Nephron (organoid): ENCODE results near the gene ASCC1.
"Not testable (repeated sequence)": the region's sequence is repeated elsewhere in the genome, so short reads cannot be mapped to it uniquely, and the experiment has no call there.

Experiments
- H3K27ac Mint-ChIP-seq, 3 experiments: 2 replicates each; pipeline ENCODE4 v1.8.0; 2020; ENCODE audit warnings: mixed read lengths in 3 of 3, mild to moderate bottlenecking in 2 of 3, moderate library complexity in 1 of 3
- H3K27me3 Mint-ChIP-seq: 2 replicates; pipeline ENCODE4 v1.8.0; 2021; ENCODE audit warnings: low read depth, mild to moderate bottlenecking, moderate library complexity, mixed read lengths
- H3K36me3 Mint-ChIP-seq: 2 replicates; pipeline ENCODE4 v1.8.0; 2020; ENCODE audit warnings: low read depth, mixed read lengths
- H3K4me1 Mint-ChIP-seq: 2 replicates; pipeline ENCODE4 v1.8.0; 2020; ENCODE audit warnings: mixed read lengths
- H3K4me3 Mint-ChIP-seq, 3 experiments: 2 replicates each; pipeline ENCODE4 v1.8.0; 2020; ENCODE audit warnings: mild to moderate bottlenecking in 3 of 3, mixed read lengths in 3 of 3, moderate library complexity in 2 of 3
- H3K9me3 Mint-ChIP-seq: 2 replicates; pipeline ENCODE4 v1.8.0; 2020; ENCODE audit warnings: mixed read lengths
- TF ChIP-seq, protein P1 (sequence below), 3 experiments: fragments of 200-600 bp; sonication (generic); IDR thresholded peaks; one replicate each; pipeline ENCODE4 v1.5.0; 2021; ENCODE audit warnings: antibody characterized with exemption in 3 of 3; ENCODE audit not compliant: unreplicated experiment in 3 of 3

Gene ASCC1

DNA sequence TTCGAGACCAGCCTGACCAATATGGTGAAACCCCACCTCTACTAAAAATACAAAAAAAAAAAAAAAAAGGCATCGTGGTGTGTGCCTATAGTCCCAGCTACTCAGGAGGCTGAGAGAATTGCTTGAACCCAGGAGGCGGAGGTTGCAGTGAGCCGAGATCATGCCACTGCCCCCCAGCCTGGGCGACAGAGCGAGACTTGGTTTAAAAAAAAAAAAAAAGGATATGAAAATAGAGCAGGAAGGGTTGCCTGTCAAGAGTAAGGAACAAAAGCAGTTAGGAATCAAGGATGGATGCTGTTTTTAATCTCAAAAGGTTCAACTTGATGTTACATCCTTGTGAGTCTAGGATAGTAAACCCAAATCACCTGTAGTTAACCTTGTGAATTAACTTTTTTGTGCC is 11.8 kb upstream of the ASCC1 start:
- peaks cover 37% of the 10 kb centered on the region for H3K4me1 Mint-ChIP-seq
- no peaks in the 10 kb centered on the region for H3K27me3 Mint-ChIP-seq
- no peaks in the 10 kb centered on the region for H3K9me3 Mint-ChIP-seq
- peak overlapping the region in 1 of 3 experiments; percentile 57 for H3K27ac Mint-ChIP-seq
- no peak overlapping the region for H3K4me3 Mint-ChIP-seq
- TF ChIP-seq, protein P1, sequence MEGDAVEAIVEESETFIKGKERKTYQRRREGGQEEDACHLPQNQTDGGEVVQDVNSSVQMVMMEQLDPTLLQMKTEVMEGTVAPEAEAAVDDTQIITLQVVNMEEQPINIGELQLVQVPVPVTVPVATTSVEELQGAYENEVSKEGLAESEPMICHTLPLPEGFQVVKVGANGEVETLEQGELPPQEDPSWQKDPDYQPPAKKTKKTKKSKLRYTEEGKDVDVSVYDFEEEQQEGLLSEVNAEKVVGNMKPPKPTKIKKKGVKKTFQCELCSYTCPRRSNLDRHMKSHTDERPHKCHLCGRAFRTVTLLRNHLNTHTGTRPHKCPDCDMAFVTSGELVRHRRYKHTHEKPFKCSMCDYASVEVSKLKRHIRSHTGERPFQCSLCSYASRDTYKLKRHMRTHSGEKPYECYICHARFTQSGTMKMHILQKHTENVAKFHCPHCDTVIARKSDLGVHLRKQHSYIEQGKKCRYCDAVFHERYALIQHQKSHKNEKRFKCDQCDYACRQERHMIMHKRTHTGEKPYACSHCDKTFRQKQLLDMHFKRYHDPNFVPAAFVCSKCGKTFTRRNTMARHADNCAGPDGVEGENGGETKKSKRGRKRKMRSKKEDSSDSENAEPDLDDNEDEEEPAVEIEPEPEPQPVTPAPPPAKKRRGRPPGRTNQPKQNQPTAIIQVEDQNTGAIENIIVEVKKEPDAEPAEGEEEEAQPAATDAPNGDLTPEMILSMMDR (IDR thresholded peaks at IDR 0.05; ENCODE audit: unreplicated experiment in 3 of 3): no peak
- H3K36me3 Mint-ChIP-seq: peaks cover 31% of the 10 kb centered on the region

DNA sequence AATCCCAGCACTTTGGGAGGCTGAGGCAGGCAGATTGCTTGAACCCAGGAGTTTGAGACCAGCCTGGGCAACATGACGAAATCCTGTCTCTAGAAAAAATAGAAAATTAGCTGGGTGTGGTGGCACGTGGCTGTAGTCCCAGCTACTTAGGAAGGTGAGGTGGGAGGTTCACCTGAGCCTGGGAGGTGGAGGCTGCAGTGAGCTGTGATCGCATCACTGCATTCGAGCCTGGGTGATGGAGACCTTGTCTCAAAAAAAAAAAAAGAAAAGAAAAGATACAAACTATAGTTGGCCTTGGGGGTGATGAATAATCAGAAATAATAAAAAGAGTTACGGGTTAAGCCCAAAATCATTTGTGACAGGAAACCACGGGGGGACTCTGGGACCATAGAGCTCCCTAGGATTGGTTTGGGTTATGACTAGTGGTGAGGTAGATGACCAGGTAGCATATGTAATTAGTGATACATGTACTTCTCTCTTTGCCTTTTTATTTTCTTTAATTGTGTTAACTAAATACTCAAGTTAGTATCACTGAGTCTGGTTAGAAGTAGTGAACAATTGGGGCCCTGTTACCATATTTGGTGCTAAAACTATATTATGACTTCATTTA is 10.4 kb upstream of the ASCC1 start:
- Mint-ChIP-seq H3K27me3 (no peaks in the 10 kb centered on the region), H3K4me1 (peaks cover 39% of the 10 kb centered on the region), H3K9me3 (no peaks in the 10 kb centered on the region), H3K4me3 (no peak overlapping the region), H3K27ac (peak overlapping the region; percentile 22 to 60 (median 37)), H3K36me3 (peaks cover 32% of the 10 kb centered on the region)
- TF ChIP-seq, protein P1 (IDR thresholded peaks at IDR 0.05; ENCODE audit: unreplicated experiment in 3 of 3): no peak

DNA sequence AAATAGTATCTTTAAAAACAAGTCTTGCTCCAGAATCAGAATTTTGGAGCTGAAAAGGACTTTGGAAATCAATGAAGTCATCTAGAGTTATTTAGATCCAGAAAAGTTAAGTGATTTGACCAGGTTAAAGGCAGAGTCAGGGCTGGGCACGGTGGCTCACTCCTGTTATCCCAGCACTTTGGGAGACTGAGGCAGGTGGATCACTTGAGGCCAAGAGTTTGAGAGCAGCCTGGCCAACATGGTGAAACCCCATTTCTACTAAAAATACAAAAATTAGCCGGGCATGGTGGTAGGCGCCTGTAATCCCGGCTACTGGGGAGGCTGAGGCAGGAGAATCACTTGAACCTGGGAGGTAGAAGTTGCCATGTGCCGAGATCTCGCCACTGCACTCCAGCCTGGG is 8.1 kb upstream of the ASCC1 start:
- Mint-ChIP-seq H3K36me3 (peaks cover 24% of the 10 kb centered on the region), H3K4me1 (peaks cover 26% of the 10 kb centered on the region), H3K27ac (peak overlapping the region in 2 of 3 experiments; percentile 39 to 46)
- not testable (repeated sequence) for H3K9me3 Mint-ChIP-seq, H3K4me3 Mint-ChIP-seq, H3K27me3 Mint-ChIP-seq

DNA sequence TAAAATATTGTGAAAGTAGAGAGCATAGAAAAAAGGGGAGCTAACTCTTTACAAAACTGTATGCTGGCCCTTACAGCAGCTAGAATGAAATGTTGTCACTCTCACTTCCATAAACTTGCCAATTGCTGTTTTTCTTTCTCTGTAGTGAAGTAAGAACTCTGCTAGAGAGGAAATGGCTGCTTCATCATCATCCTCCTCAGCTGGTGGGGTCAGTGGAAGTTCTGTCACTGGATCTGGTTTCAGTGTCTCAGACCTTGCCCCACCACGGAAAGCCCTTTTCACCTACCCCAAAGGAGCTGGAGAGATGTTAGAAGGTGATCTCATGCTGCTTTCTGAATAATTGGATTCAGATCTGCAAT is 7.6 kb upstream of the ASCC1 start:
- peak overlapping the region; percentile 39 to 72 (median 46) for H3K27ac Mint-ChIP-seq
- H3K4me3 Mint-ChIP-seq: peak overlapping the region in 1 of 3 experiments; percentile 28
- TF ChIP-seq, protein P1 (IDR thresholded peaks at IDR 0.05; ENCODE audit: unreplicated experiment in 3 of 3): no peak
- no peaks in the 10 kb centered on the region for H3K9me3 Mint-ChIP-seq
- peaks cover 26% of the 10 kb centered on the region for H3K36me3 Mint-ChIP-seq
- H3K27me3 Mint-ChIP-seq: no peaks in the 10 kb centered on the region
- H3K4me1 Mint-ChIP-seq: peaks cover 26% of the 10 kb centered on the region

DNA sequence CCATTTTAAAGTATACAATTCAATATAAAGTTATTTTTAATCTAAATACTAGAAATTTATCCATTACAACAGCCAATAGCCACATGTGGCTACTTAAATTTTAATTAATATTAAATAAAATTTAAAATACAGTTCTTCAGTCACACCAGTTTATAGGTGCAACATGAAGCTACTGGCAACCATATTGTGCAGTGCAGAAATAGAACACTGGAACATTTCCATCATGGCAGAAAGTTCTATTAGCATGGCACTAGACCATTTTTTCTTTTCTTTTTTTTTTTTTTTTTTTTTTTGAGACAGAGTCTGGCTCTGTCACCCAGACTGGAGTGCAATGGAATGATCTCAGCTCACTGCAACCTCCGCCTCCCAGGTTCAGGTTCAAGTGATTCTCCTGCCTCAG is 5.2 kb upstream of the ASCC1 start:
- H3K36me3 Mint-ChIP-seq: peaks cover 19% of the 10 kb centered on the region
- no peak overlapping the region for H3K27ac Mint-ChIP-seq

DNA sequence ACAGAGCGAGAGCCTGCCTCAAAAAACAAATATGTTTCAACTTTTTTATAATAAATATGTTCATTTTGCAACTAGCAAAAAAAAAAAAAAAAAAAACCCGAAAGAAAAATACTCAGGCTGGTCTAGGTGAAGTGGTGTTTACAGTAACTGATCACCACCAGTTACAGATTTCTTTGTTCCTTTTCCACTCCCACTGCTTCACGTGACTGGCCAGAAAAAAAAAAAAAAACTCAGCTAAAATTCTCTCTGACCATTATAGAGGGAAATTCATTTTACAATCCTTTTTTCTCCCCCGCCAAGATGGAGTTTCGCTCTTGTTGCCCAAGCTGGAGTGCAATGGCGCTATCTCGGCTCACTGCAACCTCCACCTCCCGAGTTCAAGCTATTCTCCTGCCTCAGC is 4.6 kb upstream of the ASCC1 start:
- H3K27ac Mint-ChIP-seq: peak overlapping the region in 1 of 3 experiments; percentile 48
- no peaks in the 10 kb centered on the region for H3K9me3 Mint-ChIP-seq
- H3K27me3 Mint-ChIP-seq: no peaks in the 10 kb centered on the region
- H3K4me3 Mint-ChIP-seq: no peak overlapping the region
- TF ChIP-seq, protein P1 (IDR thresholded peaks at IDR 0.05; ENCODE audit: unreplicated experiment in 3 of 3): no peak
- H3K4me1 Mint-ChIP-seq: peaks cover 40% of the 10 kb centered on the region
- peaks cover 19% of the 10 kb centered on the region for H3K36me3 Mint-ChIP-seq

More for the DNA sequence above, 5.2 kb upstream of the ASCC1 start:
- Mint-ChIP-seq H3K27me3 (no peaks in the 10 kb centered on the region), H3K4me1 (peaks cover 34% of the 10 kb centered on the region), H3K9me3 (no peaks in the 10 kb centered on the region), H3K4me3 (no peak overlapping the region)
- TF ChIP-seq, protein P1 (IDR thresholded peaks at IDR 0.05; ENCODE audit: unreplicated experiment in 3 of 3): no peak
